Measurements from ENCODE around the gene TVP23A.

TVP23A gene

GRCh38 chr16:10754941-10755340, 63.7 kb downstream of the TVP23A start:
- in situ Hi-C loops (cut with HindIII; ENCODE audit: low sequenced_read_pairs): loop anchor here (25.0 kb wide), 1 partner anchor 107 kb away; no protein-coding TSS in a partner anchor

DNA sequence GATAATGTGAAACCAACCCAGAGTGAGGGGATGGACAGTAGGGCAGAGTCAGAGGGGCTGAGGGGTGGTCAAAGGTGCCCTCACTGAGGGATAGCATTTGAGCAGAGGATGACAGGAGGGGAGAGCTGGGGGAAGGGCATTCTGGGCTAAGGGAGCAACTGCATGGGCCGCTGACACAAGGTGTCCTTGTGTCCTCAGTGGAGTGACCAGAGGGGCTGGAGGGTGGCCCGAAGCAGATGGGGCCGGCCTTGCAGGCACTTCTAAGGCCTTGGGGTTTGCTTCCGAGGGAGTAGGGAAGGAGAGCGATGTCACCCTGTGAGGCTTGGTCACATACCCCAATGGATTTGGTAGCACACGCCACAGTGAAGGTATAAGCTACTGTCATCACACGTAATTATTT, 64.9 kb downstream of the TVP23A start:
- in situ Hi-C loops (cut with HindIII; ENCODE audit: low sequenced_read_pairs): loop anchor here (25.0 kb wide), 1 partner anchor 109 kb away; no protein-coding TSS in a partner anchor

- in situ Hi-C loops (cut with HindIII; ENCODE audit: low sequenced_read_pairs): loop anchor here (25.0 kb wide), 1 partner anchor 109 kb away; no protein-coding TSS in a partner anchor
Measured at GRCh38 chr16:10752843-10753523, 65.6 kb downstream of the TVP23A start.

GRCh38 chr16:10751291-10751697, 67.3 kb downstream of the TVP23A start:
- in situ Hi-C loops (cut with HindIII; ENCODE audit: low sequenced_read_pairs): loop anchor here (25.0 kb wide), 1 partner anchor 111 kb away; no protein-coding TSS in a partner anchor

DNA sequence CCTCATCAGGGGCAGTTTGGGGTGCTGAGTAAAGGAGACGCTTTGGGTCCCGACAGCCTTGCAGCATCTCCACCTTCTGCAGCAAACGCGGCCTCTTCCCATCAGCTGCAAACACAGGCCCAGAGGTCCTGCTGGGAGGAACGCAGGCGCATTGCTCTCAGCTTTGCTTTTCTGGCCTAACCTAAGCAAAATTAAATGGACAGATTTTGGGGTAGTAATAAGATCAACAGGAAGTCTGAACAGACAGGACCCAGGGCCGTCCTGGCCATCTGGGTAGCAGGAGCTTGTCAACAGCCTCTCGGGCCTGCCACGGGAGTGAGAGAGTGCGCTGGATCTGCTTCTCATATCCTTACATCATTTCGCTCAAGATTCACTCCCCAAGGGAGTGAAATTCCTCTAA, 67.8 kb downstream of the TVP23A start:
- in situ Hi-C loops (cut with HindIII; ENCODE audit: low sequenced_read_pairs): loop anchor here (25.0 kb wide), 1 partner anchor 112 kb away; no protein-coding TSS in a partner anchor

DNA sequence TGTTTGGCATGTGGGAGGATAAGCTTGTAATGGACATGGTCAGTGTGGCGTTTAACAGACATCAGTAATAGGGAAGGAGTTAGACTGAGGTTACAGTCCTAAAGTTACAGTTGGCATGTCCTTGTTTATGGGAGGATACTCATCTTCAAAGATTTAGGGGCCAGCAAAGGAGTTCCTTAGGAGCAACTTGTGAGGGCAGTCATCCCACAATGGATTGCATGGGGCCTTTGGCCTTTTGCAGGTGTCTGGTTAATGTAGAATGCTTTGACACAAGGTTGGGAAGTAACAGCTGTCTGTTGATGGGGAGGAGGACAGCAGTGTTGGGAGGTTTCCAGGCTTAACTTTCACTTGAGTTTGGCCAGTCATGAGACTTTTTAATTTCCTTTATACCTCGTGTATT, 72.8 kb downstream of the TVP23A start:
- in situ Hi-C loops (cut with HindIII; ENCODE audit: low sequenced_read_pairs): loop anchor here (10.0 to 25.0 kb wide), 3 partner anchors 81 to 209 kb away; no protein-coding TSS in a partner anchor

- in situ Hi-C loops (cut with HindIII; ENCODE audit: low sequenced_read_pairs): loop anchor here (10.0 to 25.0 kb wide), 3 partner anchors 80 to 207 kb away; no protein-coding TSS in a partner anchor
Measured at GRCh38 chr16:10744370-10745030, 74.1 kb downstream of the TVP23A start.

DNA sequence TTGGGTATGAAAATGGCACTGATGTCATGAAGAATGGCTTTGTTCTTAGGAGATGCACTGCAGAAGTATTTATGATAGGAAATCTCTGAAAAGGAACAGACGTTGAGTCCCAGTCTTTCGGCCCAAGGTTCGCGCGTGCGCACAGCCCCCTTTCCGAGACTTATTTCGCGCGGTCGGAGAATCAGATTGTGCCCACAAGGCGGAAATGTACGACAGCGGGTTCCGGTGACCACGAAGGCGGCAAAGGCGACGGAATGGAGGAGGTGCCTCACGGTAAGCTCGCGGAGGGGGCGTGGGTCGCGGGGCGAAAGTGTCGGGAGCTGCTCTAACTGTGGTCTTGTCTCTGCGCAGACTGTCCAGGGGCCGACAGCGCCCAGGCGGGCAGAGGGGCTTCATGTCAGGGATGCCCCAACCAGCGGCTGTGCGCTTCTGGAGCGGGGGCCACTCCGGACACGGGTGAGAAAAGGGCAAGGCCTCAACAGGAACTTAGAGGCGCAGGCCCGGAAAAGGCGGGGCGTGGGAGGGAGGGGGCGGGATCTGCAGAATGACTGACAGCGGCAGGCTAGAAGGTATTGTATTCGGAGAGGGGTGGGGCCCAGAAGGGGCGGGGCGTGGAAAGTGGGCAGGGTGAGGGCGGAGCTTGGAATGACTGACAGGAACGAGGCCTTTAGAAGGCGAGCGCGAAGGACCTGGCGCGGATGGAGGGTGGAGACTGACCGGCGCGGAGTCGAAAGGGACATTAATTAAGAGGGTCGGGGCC, 74.8 kb downstream of the TVP23A start, which contains the start of gene NUBP1:
NUBP1 (plus strand) TSS at position 233 of the 760 bp plus-strand sequence; CDS start at position 255, 22 bp downstream.
- in situ Hi-C loops (cut with HindIII; ENCODE audit: low sequenced_read_pairs): loop anchor here (10.0 to 25.0 kb wide), 3 partner anchors 79 to 206 kb away; no protein-coding TSS in a partner anchor

GRCh38 chr16:10743227-10743609, 75.4 kb downstream of the TVP23A start:
- in situ Hi-C loops (cut with HindIII; ENCODE audit: low sequenced_read_pairs): loop anchor here (10.0 to 25.0 kb wide), 3 partner anchors 78 to 206 kb away; no protein-coding TSS in a partner anchor

DNA sequence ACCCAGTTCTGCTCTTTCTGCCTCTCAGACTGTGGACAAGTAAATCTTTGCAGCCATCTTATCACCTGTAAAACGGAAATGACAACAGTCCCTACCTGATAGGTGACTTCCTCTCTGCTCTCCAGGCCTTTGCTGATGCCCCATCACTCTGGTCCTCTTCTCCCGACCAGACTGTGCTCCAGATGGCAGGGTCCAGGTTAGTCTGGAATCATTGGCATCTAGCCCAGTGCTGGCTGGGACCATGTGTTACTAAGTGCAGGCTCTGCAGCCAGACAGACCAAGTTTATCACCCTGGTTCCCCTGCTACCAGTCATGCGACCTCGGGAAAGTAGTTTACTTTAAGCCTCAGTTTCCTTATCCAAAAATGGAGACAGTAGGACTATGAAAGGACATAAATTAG, 76.8 kb downstream of the TVP23A start:
- in situ Hi-C loops (cut with HindIII; ENCODE audit: low sequenced_read_pairs): loop anchor here (10.0 to 25.0 kb wide), 3 partner anchors 77 to 205 kb away; no protein-coding TSS in a partner anchor

- in situ Hi-C loops (cut with HindIII; ENCODE audit: low sequenced_read_pairs): loop anchor here (10.0 to 25.0 kb wide), 3 partner anchors 76 to 204 kb away; no protein-coding TSS in a partner anchor
Measured at GRCh38 chr16:10741249-10741648, 77.3 kb downstream of the TVP23A start.

DNA sequence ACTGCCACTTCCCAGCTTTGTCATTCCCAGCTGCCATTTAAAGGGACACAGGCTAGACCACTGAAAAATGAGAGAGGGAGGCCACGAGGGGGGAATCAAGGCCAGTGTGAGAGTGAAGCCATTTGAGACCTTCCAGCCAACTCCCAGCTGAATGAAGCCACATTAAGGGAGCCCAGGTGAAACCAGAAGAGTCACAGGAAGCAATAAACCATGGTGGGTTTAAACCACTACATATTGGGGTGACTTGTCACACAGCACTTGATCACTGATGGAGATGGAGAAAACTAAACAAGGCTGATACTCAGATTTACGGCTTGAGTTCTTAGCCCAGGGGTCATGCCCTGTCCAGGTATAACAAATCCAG, 77.8 kb downstream of the TVP23A start:
- in situ Hi-C loops (cut with HindIII; ENCODE audit: low sequenced_read_pairs): loop anchor here (10.0 to 25.0 kb wide), 3 partner anchors 76 to 204 kb away; no protein-coding TSS in a partner anchor

GRCh38 chr16:10740000-10740844, 78.4 kb downstream of the TVP23A start:
- in situ Hi-C loops (cut with HindIII; ENCODE audit: low sequenced_read_pairs): loop anchor here (10.0 to 25.0 kb wide), 3 partner anchors 75 to 203 kb away; no protein-coding TSS in a partner anchor

GRCh38 chr16:10738231-10739077, 80.1 kb downstream of the TVP23A start:
- in situ Hi-C loops (cut with HindIII; ENCODE audit: low sequenced_read_pairs): loop anchor here (25.0 kb wide), 1 partner anchor 201 kb away; no protein-coding TSS in a partner anchor

- in situ Hi-C loops (cut with HindIII; ENCODE audit: low sequenced_read_pairs): loop anchor here (25.0 kb wide), 1 partner anchor 200 kb away; no protein-coding TSS in a partner anchor
Measured at GRCh38 chr16:10737068-10737625, 81.4 kb downstream of the TVP23A start.

DNA sequence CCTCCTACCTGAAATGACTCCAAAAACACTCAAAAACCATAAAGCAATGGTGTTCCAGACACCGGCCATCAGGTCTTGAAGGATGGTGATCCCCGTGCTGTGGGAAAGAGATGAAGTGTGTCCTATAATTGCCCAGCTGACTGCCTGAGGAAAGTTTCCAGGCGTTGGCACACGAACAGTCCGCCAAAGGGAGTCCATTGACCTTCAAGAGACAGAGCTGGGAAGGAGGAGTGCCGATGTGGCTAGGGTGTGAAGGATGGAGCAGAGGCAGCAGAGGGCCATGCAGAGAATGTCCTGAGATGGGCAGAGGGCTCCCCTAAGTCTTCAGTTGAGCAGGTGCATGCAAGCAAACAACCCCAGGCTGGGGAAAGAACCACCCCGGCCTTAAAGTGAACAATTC, 86.8 kb downstream of the TVP23A start:
- in situ Hi-C loops (cut with HindIII; ENCODE audit: low sequenced_read_pairs): loop anchor here (25.0 kb wide), 1 partner anchor 194 kb away; no protein-coding TSS in a partner anchor

DNA sequence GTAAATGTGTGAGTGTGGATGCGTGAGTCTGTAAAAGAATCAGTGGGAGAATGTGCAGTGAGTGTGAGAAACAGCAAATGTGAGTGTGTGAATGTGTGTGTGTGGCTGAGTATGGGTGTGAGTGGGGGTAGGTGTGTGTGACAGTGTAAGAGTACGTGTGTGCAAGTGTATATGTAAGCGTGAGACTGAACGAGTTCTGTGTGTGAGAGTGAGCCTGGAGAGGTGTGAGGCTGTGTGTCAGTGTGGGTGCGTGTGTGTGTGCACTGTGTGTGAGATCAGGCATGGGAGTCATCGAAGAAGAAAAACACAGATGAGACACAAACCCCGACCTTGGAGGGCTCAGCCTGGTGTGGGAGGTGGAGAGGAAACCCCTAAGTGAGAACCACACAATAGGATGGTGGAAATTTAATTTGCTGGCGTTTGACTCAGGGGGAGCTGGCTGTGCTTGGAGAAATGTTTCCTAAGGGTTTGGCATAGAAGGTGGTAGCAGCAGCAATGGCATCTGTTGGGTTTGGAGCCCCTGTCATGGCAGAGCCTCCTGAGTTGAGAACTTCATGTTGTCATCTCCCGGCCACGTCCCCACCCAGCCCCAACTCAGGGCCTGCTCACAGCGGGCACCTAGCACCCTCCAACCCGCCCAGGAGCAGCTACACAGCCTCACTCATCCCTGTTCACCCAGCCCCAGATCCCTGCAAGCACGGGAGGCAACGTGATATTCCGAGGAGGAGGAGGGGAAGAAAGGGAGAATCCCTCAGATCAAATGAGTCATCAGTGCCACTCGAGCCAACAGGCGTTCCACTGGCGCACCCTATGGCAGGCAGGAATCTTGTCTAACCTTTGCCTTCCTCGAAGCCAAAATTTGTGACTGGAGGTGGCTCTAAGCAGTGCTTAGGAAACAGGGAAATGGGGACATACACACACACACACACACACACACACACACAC, 89.2 kb downstream of the TVP23A start:
- in situ Hi-C loops (cut with HindIII; ENCODE audit: low sequenced_read_pairs): loop anchor here (25.0 kb wide), 1 partner anchor 192 kb away; no protein-coding TSS in a partner anchor

All from DLD1 (cell line).